ENCODE measurements around the gene SLC1A1.

SLC1A1 gene

GRCh38 chr9:4489919-4490704, at the start of gene SLC1A1:
SLC1A1 (plus strand) TSS chr9:4490468; CDS start chr9:4490680, 212 bp downstream.
- DNase-seq (ENCODE audit: low read depth), result no peak

GRCh38 chr9:4442806-4443205, 47.5 kb upstream of the SLC1A1 start:
- DNase-seq (ENCODE audit: low read depth), result no peak

GRCh38 chr9:4443439-4443838, 46.8 kb upstream of the SLC1A1 start:
- DNase-seq (ENCODE audit: low read depth), result no peak

GRCh38 chr9:4461437-4461836, 28.8 kb upstream of the SLC1A1 start:
- no peak for DNase-seq (ENCODE audit: low read depth)

GRCh38 chr9:4463824-4464223, 26.4 kb upstream of the SLC1A1 start:
- DNase-seq (ENCODE audit: low read depth), result no peak

GRCh38 chr9:4464911-4465513, 25.3 kb upstream of the SLC1A1 start:
- no peak for DNase-seq (ENCODE audit: low read depth)

- no peak for DNase-seq (ENCODE audit: low read depth)
Observed at GRCh38 chr9:4465910-4466309, 24.4 kb upstream of the SLC1A1 start.

GRCh38 chr9:4475301-4475700, 15.0 kb upstream of the SLC1A1 start:
- DNase-seq (ENCODE audit: low read depth), result no peak

- no peak for DNase-seq (ENCODE audit: low read depth)
Observed at GRCh38 chr9:4486176-4486575, 4.1 kb upstream of the SLC1A1 start.

- no peak for DNase-seq (ENCODE audit: low read depth)
Observed at GRCh38 chr9:4489562-4489918, 728 bp upstream of the SLC1A1 start.

- no peak for DNase-seq (ENCODE audit: low read depth)
Observed at GRCh38 chr9:4490705-4491625, 697 bp downstream of the SLC1A1 start.

- DNase-seq (ENCODE audit: low read depth), result no peak
Observed at GRCh38 chr9:4491626-4491975, 1.3 kb downstream of the SLC1A1 start.

GRCh38 chr9:4494332-4494731, 4.1 kb downstream of the SLC1A1 start:
- DNase-seq (ENCODE audit: low read depth), result no peak

- no peak for DNase-seq (ENCODE audit: low read depth)
Observed at GRCh38 chr9:4494806-4495205, 4.5 kb downstream of the SLC1A1 start.

GRCh38 chr9:4495537-4495936, 5.3 kb downstream of the SLC1A1 start:
- DNase-seq (ENCODE audit: low read depth), result no peak

- DNase-seq (ENCODE audit: low read depth), result no peak
Observed at GRCh38 chr9:4496497-4496896, 6.2 kb downstream of the SLC1A1 start.

GRCh38 chr9:4497395-4497794, 7.1 kb downstream of the SLC1A1 start:
- no peak for DNase-seq (ENCODE audit: low read depth)

GRCh38 chr9:4497855-4498254, 7.6 kb downstream of the SLC1A1 start:
- DNase-seq (ENCODE audit: low read depth), result no peak

- no peak for DNase-seq (ENCODE audit: low read depth)
Observed at GRCh38 chr9:4499917-4500316, 9.6 kb downstream of the SLC1A1 start.

- no peak for DNase-seq (ENCODE audit: low read depth)
Observed at GRCh38 chr9:4501147-4501507, 10.9 kb downstream of the SLC1A1 start.

- DNase-seq (ENCODE audit: low read depth), result no peak
Observed at GRCh38 chr9:4502444-4502843, 12.2 kb downstream of the SLC1A1 start.

GRCh38 chr9:4503103-4503502, 12.8 kb downstream of the SLC1A1 start:
- no peak for DNase-seq (ENCODE audit: low read depth)

- no peak for DNase-seq (ENCODE audit: low read depth)
Observed at GRCh38 chr9:4504250-4504649, 14.0 kb downstream of the SLC1A1 start.

All from CMK (cell line).